Mesodermal cell (in vitro differentiated cells): ENCODE results near the gene ATPAF2.

Source experiments
- H3K27ac ChIP-seq: 2 replicates; pipeline ENCODE4 v1.7.0; 2013; ENCODE audit warnings: mild to moderate bottlenecking, low read depth, low read length, moderate library complexity; ENCODE audit not compliant: severe bottlenecking
- H3K36me3 ChIP-seq: 2 replicates; pipeline ENCODE4 v1.7.1; 2013; ENCODE audit warnings: mild to moderate bottlenecking, low read length, moderate library complexity; ENCODE audit not compliant: control insufficient read depth, insufficient read depth
- H3K4me1 ChIP-seq: one replicate; pipeline ENCODE4 v1.7.1; 2013; ENCODE audit warnings: mild to moderate bottlenecking, low read length; ENCODE audit not compliant: insufficient read depth, control insufficient read depth, poor library complexity, severe bottlenecking
- H3K4me3 ChIP-seq: 2 replicates; pipeline ENCODE4 v1.7.0; 2013; ENCODE audit warnings: low read length, control low read depth, mild to moderate bottlenecking; ENCODE audit not compliant: insufficient read depth, poor library complexity, severe bottlenecking; ENCODE audit errors: extremely low read depth
- H3K9me3 ChIP-seq: 2 replicates; pipeline ENCODE4 v1.7.1; 2013; ENCODE audit warnings: mild to moderate bottlenecking, low read length, moderate library complexity; ENCODE audit not compliant: control insufficient read depth
- WGBS, 2 experiments: methylation state at CpG; one replicate each; pipeline ENCODE4 v1.1.5; 2013; ENCODE audit warnings: missing lambda C conversion rate in 2 of 2; ENCODE audit not compliant: insufficient coverage in 2 of 2; 5-methylcytosine and 5-hydroxymethylcytosine counted together

The ATPAF2 gene

GRCh38 chr17:18039535-18040260 is 730 bp upstream of the ATPAF2 start:
- H3K27ac ChIP-seq, result no peak overlapping the region
- no peaks in the 10 kb centered on the region for H3K36me3 ChIP-seq
- peaks cover 10% of the 10 kb centered on the region for H3K4me1 ChIP-seq
- WGBS, 2 experiments, result 1% methylated on average over 41 to 52 of the region's 81 CpGs
- H3K4me3 ChIP-seq, result peak overlapping the region; percentile 79
- H3K9me3 ChIP-seq, result no peaks in the 10 kb centered on the region

GRCh38 chr17:18038149-18038850 is 668 bp downstream of the ATPAF2 start:
- Histone ChIP-seq H3K4me1 (peaks cover 10% of the 10 kb centered on the region), H3K27ac (no peak overlapping the region), H3K9me3 (no peaks in the 10 kb centered on the region), H3K36me3 (no peaks in the 10 kb centered on the region), H3K4me3 (peak overlapping the region; percentile 79)
- WGBS, 2 experiments, result 4 to 8% methylated on average over 7 to 12 of the region's 13 CpGs

- Histone ChIP-seq H3K4me1 (peaks cover 10% of the 10 kb centered on the region), H3K4me3 (no peak overlapping the region), H3K9me3 (no peaks in the 10 kb centered on the region)
Measured at GRCh38 chr17:18037486-18037885, 1.5 kb downstream of the ATPAF2 start.

GRCh38 chr17:18035704-18036103 is 3.3 kb downstream of the ATPAF2 start:
- H3K4me3 ChIP-seq, result no peak overlapping the region
- no peaks in the 10 kb centered on the region for H3K9me3 ChIP-seq
- 70 to 94% methylated on average over 2 of the region's 2 CpGs for WGBS, 2 experiments
- no peak overlapping the region for H3K27ac ChIP-seq
- peaks cover 6% of the 10 kb centered on the region for H3K4me1 ChIP-seq
- no peaks in the 10 kb centered on the region for H3K36me3 ChIP-seq

More at GRCh38 chr17:18037486-18037885, 1.5 kb downstream of the ATPAF2 start:
- H3K27ac ChIP-seq, result no peak overlapping the region
- WGBS, 2 experiments, result 93 to 94% methylated on average over 5 to 6 of the region's 6 CpGs
- no peaks in the 10 kb centered on the region for H3K36me3 ChIP-seq

DNA sequence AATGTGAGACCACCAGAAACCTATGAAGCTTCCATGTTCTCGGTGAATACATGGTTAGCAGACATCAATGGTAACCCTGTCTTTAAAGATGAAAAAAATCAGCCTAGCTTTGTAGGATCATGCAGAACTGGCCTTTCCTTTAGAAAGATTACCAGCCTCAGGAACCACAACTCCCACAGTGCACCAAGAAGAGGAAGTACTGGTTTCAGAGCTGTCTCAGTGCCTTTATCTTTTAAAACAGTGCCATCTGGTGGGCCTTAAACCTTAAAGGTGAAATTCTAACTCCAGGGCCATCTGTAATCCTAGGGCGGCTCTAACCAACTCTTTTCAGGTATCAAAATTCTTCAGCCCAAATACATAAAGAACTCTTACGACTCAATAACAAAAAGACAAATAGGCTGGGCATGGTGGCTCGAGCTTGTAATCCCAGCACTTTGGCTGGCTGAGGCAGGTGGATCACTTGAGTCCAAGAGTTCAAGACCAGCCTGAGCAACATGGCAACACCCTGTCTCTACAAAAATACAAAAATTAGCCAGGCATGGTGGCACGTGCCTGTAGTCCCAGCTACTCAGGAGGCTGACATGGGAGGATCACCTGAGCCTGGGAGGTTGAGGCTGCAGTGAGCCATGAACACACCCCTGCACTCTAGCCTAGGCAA is 5.4 kb downstream of the ATPAF2 start:
- Histone ChIP-seq H3K4me3 (no peak overlapping the region), H3K4me1 (peaks cover 12% of the 10 kb centered on the region), H3K27ac (no peak overlapping the region), H3K9me3 (no peaks in the 10 kb centered on the region), H3K36me3 (no peaks in the 10 kb centered on the region)
- WGBS, 2 experiments, result 33 to 42% methylated on average over 4 to 5 of the region's 5 CpGs

DNA sequence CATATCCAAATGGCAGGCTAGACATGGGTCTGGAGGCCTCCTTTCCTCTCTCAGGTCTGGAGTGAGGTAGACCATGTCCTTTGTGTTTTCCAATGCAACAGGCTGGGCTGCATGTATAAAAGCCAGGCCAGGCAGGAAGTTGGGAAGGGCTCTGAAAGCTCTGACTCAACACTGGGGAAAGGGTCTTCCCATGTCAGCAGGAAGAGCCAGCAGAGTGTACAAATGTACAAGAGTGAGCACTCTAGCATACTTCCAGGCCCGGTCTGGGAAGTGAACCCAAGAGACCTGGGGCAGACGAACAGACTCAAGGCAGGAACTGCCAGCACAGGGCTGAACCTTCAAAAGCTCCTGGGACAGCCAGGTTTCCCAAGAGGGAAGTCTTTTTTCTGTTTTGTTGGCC is 7.0 kb downstream of the ATPAF2 start:
- peaks cover 10% of the 10 kb centered on the region for H3K4me1 ChIP-seq
- no peaks in the 10 kb centered on the region for H3K9me3 ChIP-seq
- peaks cover 4% of the 10 kb centered on the region for H3K36me3 ChIP-seq
- 85 to 88% methylated on average over 2 of the region's 2 CpGs for WGBS, 2 experiments
- peak overlapping the region; percentile 71 for H3K27ac ChIP-seq
- no peak overlapping the region for H3K4me3 ChIP-seq

DNA sequence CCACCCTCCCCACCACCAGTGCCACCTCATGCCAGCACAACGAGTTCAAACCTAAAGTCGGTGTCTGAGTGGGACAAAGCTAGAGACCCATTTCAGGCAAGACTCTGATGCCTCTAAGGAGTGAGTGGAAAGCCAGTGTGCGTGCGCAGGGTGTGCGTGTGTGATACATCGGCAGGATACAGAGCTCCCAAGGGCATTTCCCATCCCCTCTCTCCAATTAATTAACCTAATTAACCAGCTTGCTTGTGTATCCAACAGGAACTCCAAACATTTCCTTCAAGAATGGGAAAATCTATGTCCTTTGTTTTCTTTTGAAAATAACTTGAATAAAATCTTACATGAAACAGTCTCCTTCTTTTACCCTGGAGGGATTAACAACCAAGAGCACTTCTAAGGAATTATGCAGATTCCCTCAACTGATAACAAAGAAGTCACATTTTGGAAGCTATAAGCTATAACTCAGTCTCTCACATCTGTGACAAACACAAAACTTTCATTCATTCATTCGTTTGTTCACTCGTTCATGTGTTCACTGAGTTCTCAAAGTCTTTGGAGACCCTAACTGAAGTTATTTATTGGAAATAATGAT is 9.9 kb downstream of the ATPAF2 start:
- Histone ChIP-seq H3K9me3 (no peaks in the 10 kb centered on the region), H3K27ac (no peak overlapping the region), H3K4me1 (peaks cover 10% of the 10 kb centered on the region), H3K36me3 (peaks cover 13% of the 10 kb centered on the region), H3K4me3 (no peak overlapping the region)
- WGBS, 2 experiments, result 95 to 97% methylated on average over 5 to 6 of the region's 8 CpGs

DNA sequence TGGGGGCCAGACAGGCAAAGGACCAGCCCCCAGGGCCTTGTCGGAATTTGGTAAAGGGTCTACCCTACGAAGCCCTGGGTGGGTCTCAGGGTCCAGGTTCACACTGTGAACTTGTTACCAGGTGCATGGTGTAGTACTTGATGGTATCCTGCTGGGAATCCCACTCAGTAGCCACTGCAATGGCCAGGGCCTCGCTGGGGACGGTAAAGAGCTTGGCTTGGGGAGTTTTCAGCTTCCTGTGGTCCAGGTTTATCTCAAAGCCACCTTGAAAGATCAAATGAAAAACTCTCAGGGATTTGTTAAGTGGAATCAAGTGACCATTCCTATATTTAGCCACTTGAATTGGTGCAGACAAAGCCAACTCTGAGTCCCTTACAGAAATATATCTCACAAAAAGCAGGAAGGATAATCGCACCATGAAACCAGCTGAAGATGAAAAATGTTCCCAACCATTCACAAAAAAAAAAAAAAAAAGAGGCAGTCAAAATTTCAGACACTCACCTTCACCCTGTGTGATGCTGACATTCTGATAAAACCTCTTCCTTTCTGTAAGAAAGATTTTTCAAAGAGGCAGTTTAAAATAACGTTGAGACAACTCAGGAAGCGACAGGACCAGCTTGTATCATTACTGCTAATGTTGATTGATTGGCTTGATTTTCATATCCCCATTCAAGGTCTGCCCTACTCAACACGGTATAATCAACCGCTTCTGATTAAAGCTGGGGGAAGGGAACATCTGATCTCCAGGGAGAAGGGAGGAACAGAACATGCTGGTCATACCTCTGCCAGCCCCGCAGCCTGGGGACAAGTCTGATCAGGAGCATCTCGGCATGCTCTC is 10.6 kb downstream of the ATPAF2 start:
- Histone ChIP-seq H3K27ac (no peak overlapping the region), H3K9me3 (no peaks in the 10 kb centered on the region), H3K4me3 (no peak overlapping the region), H3K36me3 (peaks cover 13% of the 10 kb centered on the region), H3K4me1 (peaks cover 10% of the 10 kb centered on the region)
- 83 to 86% methylated on average over 3 to 5 of the region's 11 CpGs for WGBS, 2 experiments

- H3K9me3 ChIP-seq, result no peaks in the 10 kb centered on the region
- H3K27ac ChIP-seq, result no peak overlapping the region
- 90% methylated on average over 3 to 5 of the region's 6 CpGs for WGBS, 2 experiments
- H3K4me1 ChIP-seq, result peaks cover 10% of the 10 kb centered on the region
- H3K4me3 ChIP-seq, result no peak overlapping the region
- peaks cover 13% of the 10 kb centered on the region for H3K36me3 ChIP-seq
Measured at GRCh38 chr17:18027280-18027679, 11.7 kb downstream of the ATPAF2 start.
